ENCODE measurements around the gene CRYBA2.

Gene CRYBA2

GRCh38 chr2:219028996-219029828, 36.0 kb upstream of the CRYBA2 start:
- Histone ChIP-seq H3K4me1 (ENCODE audit: insufficient read depth, low read length, severe bottlenecking) (no peaks in the 10 kb centered on the region), H3K9ac (ENCODE audit: low read length) (no peak overlapping the region), H3K9me2 (ENCODE audit: low read depth, low read length) (no peaks in the 10 kb centered on the region), H3K79me2 (ENCODE audit: insufficient read depth, low read length) (no peaks in the 10 kb centered on the region), H3F3A (ENCODE audit: insufficient read depth, low read length) (no peaks in the 10 kb centered on the region; the same call in 1 of the 2 replicates), H3K4me3 (ENCODE audit: low read depth, low read length, poor library complexity, severe bottlenecking) (no peak overlapping the region), H3K27me3 (ENCODE audit: insufficient read depth, low read length) (peaks cover 5% of the 10 kb centered on the region; the same call in 1 of the 2 replicates), H2AFZ (ENCODE audit: low read length) (no peak overlapping the region), H3K4me2 (ENCODE audit: low read length) (no peak overlapping the region), H4K20me1 (ENCODE audit: insufficient read depth, low read length) (no peaks in the 10 kb centered on the region), H3K9me3 (ENCODE audit: low read length) (no peaks in the 10 kb centered on the region), H3K27ac (ENCODE audit: low read depth, low read length, poor library complexity, severe bottlenecking) (no peak overlapping the region), H3K36me3 (ENCODE audit: insufficient read depth, low read length) (no peaks in the 10 kb centered on the region)
- TF ChIP-seq EZH2 (IDR thresholded peaks at IDR 0.05; ENCODE audit: borderline replicate concordance, low read length) (no peak), CTCF (IDR thresholded peaks at IDR 0.05; ENCODE audit: low read length) (no peak)

- H3K4me2 ChIP-seq (ENCODE audit: low read length): no peak overlapping the region
- no peaks in the 10 kb centered on the region for H3K9me3 ChIP-seq (ENCODE audit: low read length)
- no peaks in the 10 kb centered on the region for H3K79me2 ChIP-seq (ENCODE audit: insufficient read depth, low read length)
- H2AFZ ChIP-seq (ENCODE audit: low read length): no peak overlapping the region
- no peaks in the 10 kb centered on the region for H3F3A ChIP-seq (ENCODE audit: insufficient read depth, low read length)
- no peak overlapping the region for H3K27ac ChIP-seq (ENCODE audit: low read depth, low read length, poor library complexity, severe bottlenecking)
- H3K9me2 ChIP-seq (ENCODE audit: low read depth, low read length): no peaks in the 10 kb centered on the region
- H3K4me1 ChIP-seq (ENCODE audit: insufficient read depth, low read length, severe bottlenecking): no peaks in the 10 kb centered on the region
- H3K36me3 ChIP-seq (ENCODE audit: insufficient read depth, low read length): no peaks in the 10 kb centered on the region
- peaks cover 5% of the 10 kb centered on the region; the same call in 1 of the 2 replicates for H3K27me3 ChIP-seq (ENCODE audit: insufficient read depth, low read length)
- no peak overlapping the region for H3K9ac ChIP-seq (ENCODE audit: low read length)
- no peak for TF ChIP-seq CTCF (IDR thresholded peaks at IDR 0.05; ENCODE audit: low read length)
- TF ChIP-seq EZH2 (IDR thresholded peaks at IDR 0.05; ENCODE audit: borderline replicate concordance, low read length): no peak
- no peaks in the 10 kb centered on the region for H4K20me1 ChIP-seq (ENCODE audit: insufficient read depth, low read length)
- H3K4me3 ChIP-seq (ENCODE audit: low read depth, low read length, poor library complexity, severe bottlenecking): no peak overlapping the region
Measured at GRCh38 chr2:219028141-219028540, 34.9 kb upstream of the CRYBA2 start.

- Histone ChIP-seq H3K9me2 (ENCODE audit: low read depth, low read length) (no peaks in the 10 kb centered on the region), H4K20me1 (ENCODE audit: insufficient read depth, low read length) (no peaks in the 10 kb centered on the region), H3K4me2 (ENCODE audit: low read length) (no peak overlapping the region), H3K9ac (ENCODE audit: low read length) (no peak overlapping the region), H2AFZ (ENCODE audit: low read length) (no peak overlapping the region), H3F3A (ENCODE audit: insufficient read depth, low read length) (no peaks in the 10 kb centered on the region), H3K4me3 (ENCODE audit: low read depth, low read length, poor library complexity, severe bottlenecking) (no peak overlapping the region), H3K79me2 (ENCODE audit: insufficient read depth, low read length) (no peaks in the 10 kb centered on the region), H3K36me3 (ENCODE audit: insufficient read depth, low read length) (no peaks in the 10 kb centered on the region), H3K27me3 (ENCODE audit: insufficient read depth, low read length) (no peaks in the 10 kb centered on the region), H3K9me3 (ENCODE audit: low read length) (no peaks in the 10 kb centered on the region), H3K4me1 (ENCODE audit: insufficient read depth, low read length, severe bottlenecking) (no peaks in the 10 kb centered on the region), H3K27ac (ENCODE audit: low read depth, low read length, poor library complexity, severe bottlenecking) (no peak overlapping the region)
- TF ChIP-seq CTCF (IDR thresholded peaks at IDR 0.05; ENCODE audit: low read length): no peak
- no peak for TF ChIP-seq EZH2 (IDR thresholded peaks at IDR 0.05; ENCODE audit: borderline replicate concordance, low read length)
Measured at GRCh38 chr2:219027511-219028055, 34.4 kb upstream of the CRYBA2 start.

Data from OCI-LY1 (cell line).